Natural killer cell (primary cell): ENCODE results near the gene SLC6A19. TPM values are rescaled to one million over a fixed set of nuclear protein-coding genes. Genes with fewer than 3 reads are reported as not detected.

Experiments
- ATAC-seq, 3 donors: fragments of 150-1000 bp in 2 of 3; fragments of 200-7000 bp in 1 of 3; cut with Tn5 transposase; 1 replicate in 1 of 3; 2 replicates in 2 of 3; pipeline ENCODE4 v1.10.0; 2021; ENCODE audit warnings: mild to moderate bottlenecking in 2 of 3, moderate library complexity in 2 of 3
- DNase-seq, 2 donors: peaks; one replicate each; pipeline versions ENCODE4 v3.0.0 to v3.0.0-alpha.2; 2013 to 2021; ENCODE audit warnings: mixed read lengths in 1 of 2
- H3K27ac ChIP-seq: one replicate; pipeline ENCODE4 v1.5.1; 2013; ENCODE audit warnings: mild to moderate bottlenecking, low read length
- H3K27me3 ChIP-seq: one replicate; pipeline ENCODE4 v1.6.1; 2013; ENCODE audit warnings: low read length; ENCODE audit not compliant: control insufficient read depth, insufficient read depth
- H3K36me3 ChIP-seq: one replicate; pipeline ENCODE4 v1.6.1; 2013; ENCODE audit warnings: low read length; ENCODE audit not compliant: control insufficient read depth, insufficient read depth
- H3K4me1 ChIP-seq: one replicate; pipeline ENCODE4 v1.6.1; 2013; ENCODE audit warnings: low read length; ENCODE audit not compliant: control insufficient read depth, insufficient read depth
- H3K4me3 ChIP-seq: one replicate; pipeline ENCODE4 v1.5.1; 2013; ENCODE audit warnings: low read length
- H3K9me3 ChIP-seq: one replicate; pipeline ENCODE4 v1.6.1; 2013; ENCODE audit warnings: low read length; ENCODE audit not compliant: control insufficient read depth, insufficient read depth
- H3K27ac Mint-ChIP-seq, 2 donors: one replicate each; pipeline ENCODE4 v1.8.0; 2022; ENCODE audit warnings: mild to moderate bottlenecking in 2 of 2, mixed read lengths in 2 of 2, moderate library complexity in 1 of 2
- H3K27me3 Mint-ChIP-seq, 2 donors: one replicate each; pipeline ENCODE4 v1.8.0; 2022; ENCODE audit warnings: low read depth in 2 of 2, mixed read lengths in 2 of 2
- H3K36me3 Mint-ChIP-seq: one replicate; pipeline ENCODE4 v1.8.0; 2022; ENCODE audit warnings: mixed read lengths
- H3K4me1 Mint-ChIP-seq, 2 donors: one replicate each; pipeline ENCODE4 v1.8.0; 2022; ENCODE audit warnings: mixed read lengths in 2 of 2
- H3K4me3 Mint-ChIP-seq: one replicate; pipeline ENCODE4 v1.8.0; 2022; ENCODE audit warnings: mild to moderate bottlenecking, moderate library complexity, mixed read lengths
- H3K9me3 Mint-ChIP-seq, 2 donors: one replicate each; pipeline ENCODE4 v1.8.0; 2022; ENCODE audit warnings: mixed read lengths in 2 of 2
- WGBS: methylation state at CpG from one replicate; pipeline ENCODE4 v1.1.7; 2013; ENCODE audit warnings: missing lambda C conversion rate; ENCODE audit not compliant: insufficient coverage; 5-methylcytosine and 5-hydroxymethylcytosine counted together
- intact Hi-C: fragments of 100-400 bp; cut with micrococcal nuclease; formaldehyde crosslinking; loops from one replicate; pipeline ENCODE4 v1.14.2; 2022
- total RNA-seq, 4 donors: library from RNA; stranded (reverse); fragments of 120-200 nt in 1 of 4; gene quantifications; one replicate each; pipeline versions ENCODE4 v1.2.3 to v1.2.4, GENCODE V29; 2013 to 2022
- TF ChIP-seq, protein P1 (sequence below): fragments of 200-600 bp; IDR thresholded peaks from one replicate; pipeline ENCODE4 v1.8.0; 2022; ENCODE audit warnings: antibody characterized with exemption

The SLC6A19 gene
- total RNA-seq, 3 donors from 2014 or later (not counting 1 experiment from before 2014, with no cell fraction given), result not detected

DNA sequence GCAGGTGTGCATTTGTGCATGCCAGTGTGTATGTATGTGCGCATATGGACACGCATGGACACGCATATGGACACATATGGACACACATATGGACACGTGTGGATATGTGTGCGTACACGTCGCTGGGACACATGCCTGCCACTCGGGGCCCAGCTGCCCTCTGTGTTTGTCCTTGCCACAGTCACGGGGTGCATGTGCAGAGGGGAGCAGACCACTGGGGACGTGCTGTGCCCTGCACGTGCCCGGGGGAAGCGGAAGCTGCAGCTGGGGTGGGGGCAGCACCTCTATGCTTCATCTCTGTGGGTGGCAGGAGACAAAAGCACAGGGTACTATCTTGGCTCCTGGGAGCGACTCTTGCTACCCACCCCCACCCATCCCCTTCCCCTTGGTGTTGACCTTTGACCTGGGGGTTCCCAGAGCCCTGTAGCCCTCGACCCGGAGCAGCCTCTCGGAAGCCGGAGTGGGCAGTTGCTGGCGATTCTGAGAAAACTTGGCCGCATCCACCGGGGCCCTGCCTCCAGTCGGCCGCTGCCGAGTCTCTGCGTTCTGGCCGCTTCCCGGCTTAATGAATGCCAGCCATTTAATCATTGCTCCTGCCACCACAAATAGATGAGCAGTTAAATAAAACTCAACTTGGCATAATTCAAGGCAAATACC, 21.4 kb downstream of the SLC6A19 start:
- H3K4me1 ChIP-seq, result no peaks in the 10 kb centered on the region
- no peaks in the 10 kb centered on the region for H3K9me3 ChIP-seq
- H3K4me1 Mint-ChIP-seq, result peaks cover 6% of the 10 kb centered on the region in 2 donors
- H3K27ac Mint-ChIP-seq, result no peak overlapping the region
- H3K36me3 ChIP-seq, result no peaks in the 10 kb centered on the region
- WGBS, result 92% methylated on average over 27 of the region's 27 CpGs
- peaks cover 6 to 7% of the 10 kb centered on the region in 2 donors for H3K27me3 Mint-ChIP-seq
- TF ChIP-seq, protein P1, sequence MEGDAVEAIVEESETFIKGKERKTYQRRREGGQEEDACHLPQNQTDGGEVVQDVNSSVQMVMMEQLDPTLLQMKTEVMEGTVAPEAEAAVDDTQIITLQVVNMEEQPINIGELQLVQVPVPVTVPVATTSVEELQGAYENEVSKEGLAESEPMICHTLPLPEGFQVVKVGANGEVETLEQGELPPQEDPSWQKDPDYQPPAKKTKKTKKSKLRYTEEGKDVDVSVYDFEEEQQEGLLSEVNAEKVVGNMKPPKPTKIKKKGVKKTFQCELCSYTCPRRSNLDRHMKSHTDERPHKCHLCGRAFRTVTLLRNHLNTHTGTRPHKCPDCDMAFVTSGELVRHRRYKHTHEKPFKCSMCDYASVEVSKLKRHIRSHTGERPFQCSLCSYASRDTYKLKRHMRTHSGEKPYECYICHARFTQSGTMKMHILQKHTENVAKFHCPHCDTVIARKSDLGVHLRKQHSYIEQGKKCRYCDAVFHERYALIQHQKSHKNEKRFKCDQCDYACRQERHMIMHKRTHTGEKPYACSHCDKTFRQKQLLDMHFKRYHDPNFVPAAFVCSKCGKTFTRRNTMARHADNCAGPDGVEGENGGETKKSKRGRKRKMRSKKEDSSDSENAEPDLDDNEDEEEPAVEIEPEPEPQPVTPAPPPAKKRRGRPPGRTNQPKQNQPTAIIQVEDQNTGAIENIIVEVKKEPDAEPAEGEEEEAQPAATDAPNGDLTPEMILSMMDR, result no peak
- no peaks in the 10 kb centered on the region for H3K9me3 Mint-ChIP-seq
- H3K27ac ChIP-seq, result no peak overlapping the region
- intact Hi-C loops, result no loop called here
- H3K4me3 Mint-ChIP-seq, result no peak overlapping the region
- no peaks in the 10 kb centered on the region for H3K36me3 Mint-ChIP-seq
- ATAC-seq (no peak), DNase-seq (no peak)
- H3K4me3 ChIP-seq, result no peak overlapping the region
- H3K27me3 ChIP-seq, result no peaks in the 10 kb centered on the region

DNA sequence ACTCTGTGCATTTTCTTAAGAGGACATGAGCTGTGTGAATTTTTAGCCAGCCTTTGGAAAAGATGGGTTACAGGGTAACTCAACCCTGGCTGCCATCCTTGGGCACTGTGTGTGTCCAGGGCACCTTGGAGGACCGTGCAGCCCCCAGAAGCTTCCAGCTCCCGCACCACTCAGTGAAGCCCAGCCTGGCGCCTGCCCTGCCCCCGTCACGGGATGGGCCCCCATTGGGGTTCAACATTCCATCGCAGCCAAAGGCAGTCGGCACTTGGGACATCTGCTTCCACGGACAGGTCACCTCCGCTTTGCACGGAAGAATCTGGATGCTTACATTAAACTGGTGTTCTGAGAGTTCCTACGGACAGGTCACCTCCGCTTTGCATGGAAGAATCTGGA, 21.9 kb downstream of the SLC6A19 start:
- TF ChIP-seq, protein P1, result no peak

DNA sequence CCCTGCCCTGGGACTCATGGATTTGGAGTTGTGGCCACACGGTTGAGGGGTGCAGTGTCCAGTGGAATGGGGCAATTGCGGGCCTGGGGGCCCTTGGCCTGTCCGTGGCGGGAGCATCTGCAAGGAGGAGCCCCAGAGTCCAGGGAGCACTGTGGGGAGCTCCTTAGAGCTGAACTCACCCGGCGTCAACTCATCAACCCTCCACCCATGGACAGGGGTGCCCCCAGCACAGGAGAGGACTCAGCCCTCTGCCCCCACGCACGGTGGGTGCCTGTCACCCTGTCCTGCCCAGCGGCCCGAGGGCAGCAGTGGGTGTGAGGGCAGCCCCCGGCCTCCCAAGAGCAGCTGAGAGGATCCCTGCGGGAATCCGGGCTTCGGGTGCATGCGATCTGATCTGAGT, 23.2 kb downstream of the SLC6A19 start:
- Mint-ChIP-seq H3K27me3 (peaks cover 18 to 25% of the 10 kb centered on the region in 2 donors), H3K27ac (no peak overlapping the region), H3K36me3 (no peaks in the 10 kb centered on the region), H3K4me3 (no peak overlapping the region), H3K4me1 (peaks cover 13 to 22% of the 10 kb centered on the region in 2 donors), H3K9me3 (no peaks in the 10 kb centered on the region)
- TF ChIP-seq, protein P1, result no peak
- no peak for DNase-seq
- Histone ChIP-seq H3K27me3 (no peaks in the 10 kb centered on the region), H3K36me3 (no peaks in the 10 kb centered on the region), H3K9me3 (no peaks in the 10 kb centered on the region), H3K4me1 (no peaks in the 10 kb centered on the region), H3K27ac (no peak overlapping the region), H3K4me3 (no peak overlapping the region)
- intact Hi-C loops, result no loop called here
- no peak for ATAC-seq
- 90% methylated on average over 15 of the region's 15 CpGs for WGBS

More for the DNA sequence above, 21.9 kb downstream of the SLC6A19 start:
- Histone ChIP-seq H3K36me3 (no peaks in the 10 kb centered on the region), H3K9me3 (no peaks in the 10 kb centered on the region), H3K4me1 (no peaks in the 10 kb centered on the region), H3K27me3 (no peaks in the 10 kb centered on the region), H3K4me3 (no peak overlapping the region), H3K27ac (no peak overlapping the region)
- no peak for DNase-seq
- Mint-ChIP-seq H3K4me1 (peaks cover 11% of the 10 kb centered on the region in 2 donors), H3K4me3 (no peak overlapping the region), H3K27me3 (peaks cover 8 to 12% of the 10 kb centered on the region in 2 donors), H3K9me3 (no peaks in the 10 kb centered on the region), H3K36me3 (no peaks in the 10 kb centered on the region), H3K27ac (no peak overlapping the region)
- no peak for ATAC-seq
- WGBS, result 91% methylated on average over 12 of the region's 12 CpGs
- intact Hi-C loops, result no loop called here

DNA sequence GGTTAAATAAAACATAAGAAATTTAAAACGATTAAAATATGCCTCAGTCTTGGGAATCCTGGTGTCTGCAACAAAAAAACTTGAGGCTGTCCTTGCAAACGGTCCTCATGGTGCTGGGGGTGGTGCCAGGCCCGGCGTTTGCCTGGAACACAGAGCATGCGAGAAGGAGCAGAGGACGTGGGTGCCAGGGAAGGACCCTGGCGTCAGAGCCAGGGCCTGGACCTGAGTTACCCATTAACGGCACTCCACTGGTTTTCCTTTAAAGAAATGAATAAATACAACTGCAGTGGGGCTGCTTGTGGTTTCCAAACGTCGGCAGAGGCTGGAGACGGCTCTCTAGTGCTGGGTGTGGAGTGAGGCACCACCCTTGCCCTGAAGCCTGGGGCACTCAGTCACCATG, 23.7 kb downstream of the SLC6A19 start, which contains the start of gene SLC6A18:
Gene SLC6A18, plus strand, starts transcription at position 301 of the 400 bp plus-strand sequence. Its CDS starts 97 bp downstream, at position 398.
- peaks cover 18 to 25% of the 10 kb centered on the region in 2 donors for H3K27me3 Mint-ChIP-seq
- TF ChIP-seq, protein P1, result no peak
- Histone ChIP-seq H3K4me3 (no peak within 1 kb of the TSS), H3K36me3 (no peaks in the 10 kb centered on the region), H3K4me1 (no peaks in the 10 kb centered on the region), H3K27ac (no peak within 1 kb of the TSS), H3K27me3 (no peaks in the 10 kb centered on the region), H3K9me3 (no peaks in the 10 kb centered on the region)
- DNase-seq (no peak), ATAC-seq (no peak)
- 83% methylated on average over 11 of the region's 11 CpGs for WGBS
- peaks cover 13 to 22% of the 10 kb centered on the region in 2 donors for H3K4me1 Mint-ChIP-seq
- no peaks in the 10 kb centered on the region for H3K9me3 Mint-ChIP-seq
- H3K4me3 Mint-ChIP-seq, result no peak within 1 kb of the TSS
- intact Hi-C loops, result no loop called here
- H3K27ac Mint-ChIP-seq, result no peak within 1 kb of the TSS
- no peaks in the 10 kb centered on the region for H3K36me3 Mint-ChIP-seq
